Endodermal cell (in vitro differentiated cells): ENCODE measurements around the gene FBXL2. TPM values are rescaled to one million over a fixed set of nuclear protein-coding genes. Genes with fewer than 3 reads are reported as not detected.

ENCODE experiments used
- DNase-seq: peaks from one replicate; pipeline ENCODE4 v3.0.0-alpha.2; 2017
- H3K27ac ChIP-seq: 2 replicates; pipeline ENCODE4 v1.5.1; 2013; ENCODE audit warnings: mild to moderate bottlenecking, low read depth, low read length, moderate library complexity
- H3K27me3 ChIP-seq: 2 replicates; pipeline ENCODE4 v1.6.1; 2013; ENCODE audit warnings: mild to moderate bottlenecking, low read length, moderate library complexity; ENCODE audit not compliant: insufficient read depth, control insufficient read depth, poor library complexity, severe bottlenecking
- H3K36me3 ChIP-seq: 2 replicates; pipeline ENCODE4 v1.7.0; 2013; ENCODE audit warnings: mild to moderate bottlenecking, low read length, moderate library complexity; ENCODE audit not compliant: control insufficient read depth, insufficient read depth
- H3K4me1 ChIP-seq: one replicate; pipeline ENCODE4 v1.7.0; 2013; ENCODE audit warnings: low read length; ENCODE audit not compliant: control insufficient read depth, insufficient read depth
- H3K4me3 ChIP-seq: 2 replicates; pipeline ENCODE4 v1.5.1; 2013; ENCODE audit warnings: mild to moderate bottlenecking, low read length, moderate library complexity
- H3K9ac ChIP-seq: 2 replicates; pipeline ENCODE4 v1.6.1; 2013; ENCODE audit warnings: mild to moderate bottlenecking, low read length, moderate library complexity; ENCODE audit not compliant: poor library complexity, severe bottlenecking; ENCODE audit errors: extremely low read depth
- H3K9me3 ChIP-seq: 2 replicates; pipeline ENCODE4 v1.6.1; 2013; ENCODE audit warnings: mild to moderate bottlenecking, low read length, moderate library complexity; ENCODE audit not compliant: control insufficient read depth
- H3K27ac Mint-ChIP-seq: 2 replicates; pipeline ENCODE4 v1.8.0; 2020; ENCODE audit warnings: mixed read lengths
- H3K27me3 Mint-ChIP-seq: 2 replicates; pipeline ENCODE4 v1.8.0; 2021; ENCODE audit warnings: mild to moderate bottlenecking, mixed read lengths; ENCODE audit not compliant: insufficient read depth
- H3K36me3 Mint-ChIP-seq: 2 replicates; pipeline ENCODE4 v1.8.0; 2020; ENCODE audit warnings: low read depth, mixed read lengths
- H3K4me1 Mint-ChIP-seq: 2 replicates; pipeline ENCODE4 v1.8.0; 2020; ENCODE audit warnings: mixed read lengths
- H3K4me3 Mint-ChIP-seq: 2 replicates; pipeline ENCODE4 v1.8.0; 2020; ENCODE audit warnings: mild to moderate bottlenecking, moderate library complexity, mixed read lengths
- H3K9me3 Mint-ChIP-seq: 2 replicates; pipeline ENCODE4 v1.8.0; 2020; ENCODE audit warnings: mild to moderate bottlenecking, mixed read lengths
- CTCF ChIP-seq: fragments of 200-600 bp; sonication (generic); conservative IDR thresholded peaks from 2 replicates; pipeline ENCODE4 v1.5.0; 2021; ENCODE audit warnings: antibody characterized with exemption, mild to moderate bottlenecking
- WGBS, 2 experiments: methylation state at CpG; one replicate each; pipeline versions ENCODE4 v1.1.5 to v1.1.7; 2013; ENCODE audit warnings: missing lambda C conversion rate in 2 of 2, mixed read lengths in 1 of 2; ENCODE audit not compliant: insufficient coverage in 1 of 2, insufficient read length in 1 of 2; 5-methylcytosine and 5-hydroxymethylcytosine counted together
- total RNA-seq, 2 donors: library from RNA; stranded (reverse); fragmentation: NEBNext Ultra II Directional in 1 of 2; extraction: Animal tissue kit (Norgen Biotek cat#: 25700) in 1 of 2; gene quantifications; 2 replicates in 1 of 2; 3 replicates in 1 of 2; pipeline ENCODE4 v1.2.1, GENCODE V29; 2021

Gene FBXL2
- total RNA-seq, 2 donors from 2014 or later: 12.4 to 18.2 TPM

- Histone ChIP-seq H3K9ac (no peak overlapping the region), H3K4me3 (no peak overlapping the region), H3K36me3 (no peaks in the 10 kb centered on the region), H3K27me3 (no peaks in the 10 kb centered on the region), H3K27ac (no peak overlapping the region), H3K4me1 (no peaks in the 10 kb centered on the region), H3K9me3 (no peaks in the 10 kb centered on the region)
- Mint-ChIP-seq H3K4me3 (no peak overlapping the region), H3K27me3 (no peaks in the 10 kb centered on the region), H3K9me3 (peaks cover 7% of the 10 kb centered on the region), H3K27ac (no peak overlapping the region), H3K4me1 (peaks cover 6% of the 10 kb centered on the region), H3K36me3 (no peaks in the 10 kb centered on the region)
- WGBS, 2 experiments: 90 to 95% methylated on average over 3 to 5 of the region's 5 CpGs
- no peak for DNase-seq
- no peak for TF ChIP-seq CTCF
Observed at GRCh38 chr3:33260104-33260503, 17.1 kb upstream of the FBXL2 start.

DNA sequence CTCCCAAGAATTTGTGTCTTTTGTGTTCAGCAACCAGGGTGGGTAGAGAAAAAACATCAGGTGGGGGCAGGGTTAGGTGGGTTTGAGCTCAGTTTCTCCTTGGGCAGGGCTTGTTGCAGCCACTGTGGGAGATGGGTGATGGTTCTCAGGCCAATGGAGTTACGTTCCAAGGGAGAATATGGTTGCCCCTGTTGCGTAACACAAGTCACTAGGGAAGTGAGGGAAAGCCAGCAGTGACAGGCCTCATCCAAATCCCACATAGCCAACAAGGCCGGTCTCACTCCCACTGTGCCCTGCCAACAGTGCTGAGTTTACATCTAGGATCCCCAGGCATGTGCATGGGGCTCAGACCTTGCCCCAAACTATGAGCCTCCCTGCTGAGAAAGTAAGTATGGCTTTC lies 7.9 kb upstream of the FBXL2 start:
- no peaks in the 10 kb centered on the region for H3K27me3 Mint-ChIP-seq
- no peak overlapping the region for H3K27ac Mint-ChIP-seq
- no peak overlapping the region for H3K4me3 Mint-ChIP-seq
- no peaks in the 10 kb centered on the region for H3K27me3 ChIP-seq
- no peak overlapping the region for H3K27ac ChIP-seq
- no peaks in the 10 kb centered on the region for H3K4me1 Mint-ChIP-seq
- no peaks in the 10 kb centered on the region for H3K4me1 ChIP-seq
- H3K4me3 ChIP-seq: no peak overlapping the region
- H3K9me3 Mint-ChIP-seq: peaks cover 61% of the 10 kb centered on the region
- no peak overlapping the region for H3K9ac ChIP-seq
- DNase-seq: no peak
- peaks cover 22% of the 10 kb centered on the region for H3K9me3 ChIP-seq
- H3K36me3 ChIP-seq: no peaks in the 10 kb centered on the region
- WGBS, 2 experiments: 96 to 100% methylated on average over 2 to 3 of the region's 3 CpGs
- peaks cover 4% of the 10 kb centered on the region for H3K36me3 Mint-ChIP-seq
- TF ChIP-seq CTCF: no peak

GRCh38 chr3:33271324-33271723 lies 5.9 kb upstream of the FBXL2 start:
- Mint-ChIP-seq H3K4me1 (no peaks in the 10 kb centered on the region), H3K27ac (no peak overlapping the region), H3K36me3 (peaks cover 4% of the 10 kb centered on the region), H3K9me3 (peaks cover 49% of the 10 kb centered on the region), H3K27me3 (no peaks in the 10 kb centered on the region), H3K4me3 (no peak overlapping the region)
- WGBS, 2 experiments: 88 to 89% methylated on average over 4 of the region's 4 CpGs
- TF ChIP-seq CTCF: no peak
- no peak overlapping the region for H3K4me3 ChIP-seq
- no peaks in the 10 kb centered on the region for H3K27me3 ChIP-seq
- DNase-seq: no peak
- H3K36me3 ChIP-seq: no peaks in the 10 kb centered on the region
- H3K9ac ChIP-seq: no peak overlapping the region
- peaks cover 13% of the 10 kb centered on the region for H3K9me3 ChIP-seq
- no peak overlapping the region for H3K27ac ChIP-seq
- H3K4me1 ChIP-seq: no peaks in the 10 kb centered on the region
